ENCODE measurements around the gene CHADL.

The CHADL gene

GRCh38 chr22:41243361-41243760, 2.6 kb upstream of the CHADL start:
- H3K9me3 ChIP-seq (ENCODE audit: control insufficient read depth, low read length) = no peaks in the 10 kb centered on the region
- H3K4me1 ChIP-seq (ENCODE audit: control insufficient read depth, insufficient read depth, low read length, poor library complexity, severe bottlenecking) = no peaks in the 10 kb centered on the region
- H3K36me3 ChIP-seq (ENCODE audit: control insufficient read depth, insufficient read depth, low read length) = peaks cover 12% of the 10 kb centered on the region
- no peak overlapping the region for H3K27ac ChIP-seq (ENCODE audit: insufficient read depth, low read length, poor library complexity, severe bottlenecking)
- no peak overlapping the region for H3K4me3 ChIP-seq (ENCODE audit: insufficient read depth, low read depth, low read length, poor library complexity, severe bottlenecking)
- DNase-seq = no peak
- H3K27me3 ChIP-seq (replicated peaks; ENCODE audit: control insufficient read depth, insufficient read depth, low read length, poor library complexity, severe bottlenecking) = no peaks in the 10 kb centered on the region

DNA sequence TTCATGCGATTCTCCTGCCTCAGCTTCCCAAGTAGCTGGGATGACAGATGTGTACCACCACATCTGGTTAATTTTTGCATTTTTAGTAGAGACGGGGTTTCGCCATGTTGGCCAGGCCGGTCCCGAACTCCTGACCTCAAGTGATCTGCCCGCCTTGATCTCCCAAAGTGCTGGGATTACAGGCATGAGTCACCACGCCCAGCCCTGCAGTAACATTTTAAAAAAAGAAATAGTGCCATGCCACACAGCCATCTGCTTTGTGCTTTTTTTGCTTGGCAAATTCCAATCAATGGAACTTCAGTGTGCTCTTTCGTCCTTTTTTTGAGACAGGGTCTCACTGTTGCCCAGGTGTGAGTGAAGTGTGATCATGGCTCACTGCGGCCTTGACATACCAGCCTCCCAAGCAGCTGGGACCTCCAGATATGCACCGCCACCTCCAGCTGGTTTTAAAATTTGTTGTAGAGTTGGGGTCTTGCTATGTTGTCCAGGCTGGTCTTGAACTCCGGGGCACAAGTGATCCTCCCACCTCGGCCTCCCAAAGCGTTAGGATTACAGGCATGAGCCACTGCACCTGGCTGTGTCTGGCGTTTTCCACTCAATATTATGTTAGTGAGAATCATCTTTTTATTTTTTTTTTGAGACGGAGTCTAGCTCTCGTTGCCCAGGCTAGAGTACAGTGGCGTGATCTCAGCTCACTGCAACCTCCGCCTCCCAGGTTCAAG, 1.8 kb upstream of the CHADL start:
- Histone ChIP-seq H3K36me3 (ENCODE audit: control insufficient read depth, insufficient read depth, low read length) (peaks cover 4% of the 10 kb centered on the region), H3K27ac (ENCODE audit: insufficient read depth, low read length, poor library complexity, severe bottlenecking) (no peak overlapping the region), H3K4me1 (ENCODE audit: control insufficient read depth, insufficient read depth, low read length, poor library complexity, severe bottlenecking) (no peaks in the 10 kb centered on the region), H3K9me3 (ENCODE audit: control insufficient read depth, low read length) (no peaks in the 10 kb centered on the region), H3K27me3 (replicated peaks; ENCODE audit: control insufficient read depth, insufficient read depth, low read length, poor library complexity, severe bottlenecking) (no peaks in the 10 kb centered on the region), H3K4me3 (ENCODE audit: insufficient read depth, low read depth, low read length, poor library complexity, severe bottlenecking) (no peak overlapping the region)
- DNase-seq = no peak

- no peak for DNase-seq
- Histone ChIP-seq H3K4me1 (ENCODE audit: control insufficient read depth, insufficient read depth, low read length, poor library complexity, severe bottlenecking) (peaks cover 7% of the 10 kb centered on the region), H3K27ac (ENCODE audit: insufficient read depth, low read length, poor library complexity, severe bottlenecking) (no peak overlapping the region), H3K36me3 (ENCODE audit: control insufficient read depth, insufficient read depth, low read length) (no peaks in the 10 kb centered on the region), H3K4me3 (ENCODE audit: insufficient read depth, low read depth, low read length, poor library complexity, severe bottlenecking) (no peak overlapping the region), H3K27me3 (replicated peaks; ENCODE audit: control insufficient read depth, insufficient read depth, low read length, poor library complexity, severe bottlenecking) (no peaks in the 10 kb centered on the region), H3K9me3 (ENCODE audit: control insufficient read depth, low read length) (no peaks in the 10 kb centered on the region)
Observed at GRCh38 chr22:41241133-41241676, 474 bp upstream of the CHADL start.

- no peaks in the 10 kb centered on the region for H3K9me3 ChIP-seq (ENCODE audit: control insufficient read depth, low read length)
- H3K36me3 ChIP-seq (ENCODE audit: control insufficient read depth, insufficient read depth, low read length) = no peaks in the 10 kb centered on the region
- no peaks in the 10 kb centered on the region for H3K27me3 ChIP-seq (replicated peaks; ENCODE audit: control insufficient read depth, insufficient read depth, low read length, poor library complexity, severe bottlenecking)
- no peak overlapping the region for H3K4me3 ChIP-seq (ENCODE audit: insufficient read depth, low read depth, low read length, poor library complexity, severe bottlenecking)
- no peak for DNase-seq
- H3K27ac ChIP-seq (ENCODE audit: insufficient read depth, low read length, poor library complexity, severe bottlenecking) = no peak overlapping the region
- H3K4me1 ChIP-seq (ENCODE audit: control insufficient read depth, insufficient read depth, low read length, poor library complexity, severe bottlenecking) = peaks cover 7% of the 10 kb centered on the region
Observed at GRCh38 chr22:41239443-41240128, 1.1 kb downstream of the CHADL start.

GRCh38 chr22:41238570-41239442, 1.9 kb downstream of the CHADL start:
- Histone ChIP-seq H3K4me3 (ENCODE audit: insufficient read depth, low read depth, low read length, poor library complexity, severe bottlenecking) (no peak overlapping the region), H3K9me3 (ENCODE audit: control insufficient read depth, low read length) (no peaks in the 10 kb centered on the region), H3K4me1 (ENCODE audit: control insufficient read depth, insufficient read depth, low read length, poor library complexity, severe bottlenecking) (peaks cover 7% of the 10 kb centered on the region), H3K36me3 (ENCODE audit: control insufficient read depth, insufficient read depth, low read length) (no peaks in the 10 kb centered on the region), H3K27ac (ENCODE audit: insufficient read depth, low read length, poor library complexity, severe bottlenecking) (no peak overlapping the region), H3K27me3 (replicated peaks; ENCODE audit: control insufficient read depth, insufficient read depth, low read length, poor library complexity, severe bottlenecking) (no peaks in the 10 kb centered on the region)
- DNase-seq = no peak

DNA sequence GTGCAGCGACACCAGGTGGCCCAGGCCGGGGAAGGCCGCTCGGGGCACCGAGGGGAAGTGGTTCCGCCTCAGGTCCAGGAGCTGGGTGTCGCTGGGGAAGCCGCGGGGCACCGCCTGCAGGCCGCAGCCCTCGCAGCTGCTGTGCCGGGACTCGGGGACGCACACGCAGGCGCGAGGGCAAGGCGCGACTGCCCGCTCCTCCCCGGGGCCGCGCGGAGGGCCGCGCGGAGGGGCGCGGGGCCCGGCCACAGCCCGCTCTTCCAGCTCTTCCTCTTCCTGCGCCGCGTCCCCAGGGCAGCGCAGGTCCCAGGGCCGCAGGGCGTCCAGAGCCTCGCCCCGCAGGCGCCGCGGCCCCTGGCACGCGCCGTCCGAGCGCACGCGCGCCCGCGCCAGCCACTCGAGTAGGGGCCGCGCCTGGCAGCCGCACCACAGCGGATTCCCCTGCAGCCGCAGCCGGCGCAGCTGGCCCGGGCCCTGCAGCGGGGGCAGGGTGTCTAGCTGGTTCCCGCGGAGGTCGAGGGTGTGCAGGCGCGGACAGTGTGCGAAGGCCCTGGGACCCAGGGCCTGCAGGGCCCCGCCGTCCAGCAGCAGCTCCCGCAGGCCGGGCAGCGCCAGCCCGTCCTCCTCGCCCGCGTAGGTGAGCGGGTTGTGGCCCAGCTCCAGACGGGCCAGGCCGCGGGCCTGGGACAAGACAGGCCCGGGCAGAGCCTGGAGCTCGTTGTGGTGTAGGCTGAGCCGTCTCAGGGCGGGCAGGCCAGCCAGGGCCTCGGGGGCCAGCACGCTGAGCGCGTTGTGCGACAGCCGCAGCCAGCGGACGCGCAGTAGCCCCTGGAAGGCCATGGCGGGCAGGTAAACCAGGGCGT, 2.8 kb downstream of the CHADL start:
- Histone ChIP-seq H3K27ac (ENCODE audit: insufficient read depth, low read length, poor library complexity, severe bottlenecking) (no peak overlapping the region), H3K9me3 (ENCODE audit: control insufficient read depth, low read length) (no peaks in the 10 kb centered on the region)

GRCh38 chr22:41237036-41237706, 3.6 kb downstream of the CHADL start:
- Histone ChIP-seq H3K4me1 (ENCODE audit: control insufficient read depth, insufficient read depth, low read length, poor library complexity, severe bottlenecking) (peaks cover 7% of the 10 kb centered on the region), H3K27ac (ENCODE audit: insufficient read depth, low read length, poor library complexity, severe bottlenecking) (no peak overlapping the region), H3K36me3 (ENCODE audit: control insufficient read depth, insufficient read depth, low read length) (no peaks in the 10 kb centered on the region), H3K4me3 (ENCODE audit: insufficient read depth, low read depth, low read length, poor library complexity, severe bottlenecking) (peak overlapping the region; percentile 44), H3K9me3 (ENCODE audit: control insufficient read depth, low read length) (no peaks in the 10 kb centered on the region), H3K27me3 (replicated peaks; ENCODE audit: control insufficient read depth, insufficient read depth, low read length, poor library complexity, severe bottlenecking) (no peaks in the 10 kb centered on the region)
- DNase-seq = no peak

More for the DNA sequence above, 2.8 kb downstream of the CHADL start:
- peak; percentile 64 to 70 (median 66) for DNase-seq
- peaks cover 7% of the 10 kb centered on the region for H3K4me1 ChIP-seq (ENCODE audit: control insufficient read depth, insufficient read depth, low read length, poor library complexity, severe bottlenecking)
- no peaks in the 10 kb centered on the region for H3K36me3 ChIP-seq (ENCODE audit: control insufficient read depth, insufficient read depth, low read length)
- H3K27me3 ChIP-seq (replicated peaks; ENCODE audit: control insufficient read depth, insufficient read depth, low read length, poor library complexity, severe bottlenecking) = no peaks in the 10 kb centered on the region
- peak overlapping the region; percentile 44 for H3K4me3 ChIP-seq (ENCODE audit: insufficient read depth, low read depth, low read length, poor library complexity, severe bottlenecking)

GRCh38 chr22:41234815-41235695, 5.7 kb downstream of the CHADL start:
- Histone ChIP-seq H3K27ac (ENCODE audit: insufficient read depth, low read length, poor library complexity, severe bottlenecking) (no peak overlapping the region), H3K4me1 (ENCODE audit: control insufficient read depth, insufficient read depth, low read length, poor library complexity, severe bottlenecking) (peaks cover 7% of the 10 kb centered on the region), H3K27me3 (replicated peaks; ENCODE audit: control insufficient read depth, insufficient read depth, low read length, poor library complexity, severe bottlenecking) (no peaks in the 10 kb centered on the region), H3K36me3 (ENCODE audit: control insufficient read depth, insufficient read depth, low read length) (peaks cover 4% of the 10 kb centered on the region), H3K4me3 (ENCODE audit: insufficient read depth, low read depth, low read length, poor library complexity, severe bottlenecking) (no peak overlapping the region), H3K9me3 (ENCODE audit: control insufficient read depth, low read length) (no peaks in the 10 kb centered on the region)
- no peak for DNase-seq

All from effector memory CD4-positive, alpha-beta T cell (primary cell).